ENCODE data around the gene PPAN.

PPAN gene

DNA sequence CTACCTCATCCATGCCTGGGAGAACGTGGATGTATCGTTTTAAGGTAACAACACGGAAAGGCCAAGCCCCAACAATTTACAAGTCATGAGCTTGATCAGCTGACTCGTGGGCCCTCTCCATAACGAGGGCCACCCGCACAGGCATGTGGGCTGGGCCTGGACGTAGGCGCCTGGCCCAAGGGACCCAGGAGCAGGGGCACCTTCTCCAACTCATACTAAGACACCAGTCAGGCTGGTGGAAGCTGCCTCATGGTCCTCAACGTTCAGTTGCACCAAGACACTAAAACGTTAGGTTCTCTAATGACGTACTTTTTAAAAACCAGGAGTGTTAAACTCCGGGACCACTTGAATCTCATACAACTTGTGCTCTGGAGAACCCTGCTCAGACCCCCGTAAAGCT lies 35.3 kb downstream of the PPAN start:
- DNase-seq (ENCODE audit: low spot score), result no peak

- DNase-seq (ENCODE audit: low spot score), result no peak
These were observed 35.8 kb downstream of the PPAN start for GRCh38 chr19:10141973-10142372.

DNA sequence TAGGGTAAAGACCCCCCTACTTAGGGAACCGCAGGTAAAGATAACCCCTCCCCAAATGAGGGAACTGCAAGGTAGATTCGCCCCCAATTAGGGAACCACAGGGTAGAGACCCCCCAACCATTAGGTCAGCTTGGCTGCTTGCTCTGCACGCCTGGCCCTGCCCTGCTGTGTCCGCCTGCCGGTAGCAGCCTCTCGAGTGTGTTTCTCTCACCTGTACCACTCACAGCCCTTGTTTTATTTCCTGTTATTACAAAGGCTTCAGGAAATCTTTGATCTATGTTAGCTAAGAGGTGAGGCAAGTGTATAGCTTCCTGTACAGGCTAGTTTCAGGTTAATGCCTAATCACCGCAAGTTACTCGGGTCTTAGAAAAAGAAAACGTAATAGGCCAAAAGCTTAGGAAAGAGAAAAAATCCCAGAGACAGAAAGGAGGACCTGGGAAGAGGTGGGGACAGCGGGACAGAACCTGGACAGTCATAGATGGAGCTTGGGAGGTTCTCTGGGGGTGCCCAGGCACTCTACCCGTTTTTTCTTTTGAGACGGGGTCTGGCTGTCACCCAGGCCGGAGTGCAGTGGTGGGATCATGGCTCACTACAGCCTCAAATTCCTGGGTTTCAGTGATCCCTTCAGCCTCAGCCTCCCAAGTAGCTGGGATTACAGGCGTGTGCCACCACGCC lies 36.7 kb downstream of the PPAN start:
- DNase-seq (ENCODE audit: low spot score), result no peak

- no peak for DNase-seq (ENCODE audit: low spot score)
These were observed 37.5 kb downstream of the PPAN start for GRCh38 chr19:10143681-10144080.

DNA sequence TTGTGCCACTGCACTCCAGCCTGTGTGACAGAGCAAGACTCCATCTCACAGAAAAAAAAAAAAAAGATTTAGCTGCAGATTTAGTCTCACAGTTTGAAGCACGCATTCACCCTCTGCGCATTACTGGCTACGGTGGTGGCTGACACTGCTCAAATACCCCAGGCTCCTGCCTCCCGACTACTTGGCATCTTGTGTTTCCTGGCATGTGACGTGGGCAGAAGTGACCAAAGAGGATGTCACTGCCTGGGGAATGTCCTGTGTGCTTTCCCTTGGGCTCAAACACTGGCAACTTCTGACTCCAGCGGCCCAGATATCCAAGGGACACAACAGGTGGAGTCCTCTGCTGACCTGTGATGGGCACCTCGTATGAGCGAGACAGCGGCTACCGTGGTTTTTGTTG lies 38.2 kb downstream of the PPAN start:
- DNase-seq (ENCODE audit: low spot score), result no peak

DNA sequence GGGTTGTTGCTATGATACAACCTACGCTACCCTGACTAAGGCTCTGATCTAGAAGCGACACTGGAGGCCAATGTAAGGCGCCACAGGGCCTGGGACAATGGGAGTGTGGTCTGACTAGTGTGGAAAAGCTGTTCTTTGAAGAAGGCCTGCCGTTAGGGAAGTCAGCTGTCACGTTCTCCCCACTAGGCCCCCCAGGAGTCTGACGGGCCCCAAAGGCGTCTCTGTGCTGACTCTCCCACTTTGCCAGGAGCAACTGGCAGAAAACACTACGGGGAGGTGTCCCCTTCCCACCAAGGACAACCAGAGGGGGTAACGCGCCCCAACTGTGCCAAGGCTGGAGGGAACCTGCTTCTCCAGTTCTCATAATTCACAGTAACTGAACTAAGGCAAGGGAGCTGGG lies 38.9 kb downstream of the PPAN start:
- DNase-seq (ENCODE audit: low spot score), result no peak

- DNase-seq (ENCODE audit: low spot score), result no peak
These were observed 40.0 kb downstream of the PPAN start for GRCh38 chr19:10146142-10146541.

- DNase-seq (ENCODE audit: low spot score), result no peak
These were observed 43.3 kb downstream of the PPAN start for GRCh38 chr19:10149427-10149826.

DNA sequence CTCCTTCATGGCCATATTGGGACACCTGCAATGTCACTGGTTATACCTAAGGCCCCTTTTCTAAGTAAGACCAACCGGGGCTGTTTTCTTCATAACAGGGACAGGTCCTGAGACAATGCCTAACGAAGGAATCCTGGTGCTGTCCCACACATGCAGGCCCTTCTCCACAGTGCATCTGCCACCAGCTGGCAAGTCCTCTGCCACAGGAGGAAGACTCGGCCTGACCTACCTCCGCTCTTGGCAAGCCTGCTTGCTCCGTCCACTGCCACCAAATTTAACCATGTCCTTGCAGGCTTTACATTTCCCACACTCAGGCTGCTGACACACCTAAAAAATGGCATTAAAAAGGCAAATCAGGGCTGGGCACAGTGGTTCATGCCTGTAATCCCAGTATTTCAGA lies 45.4 kb downstream of the PPAN start:
- DNase-seq (ENCODE audit: low spot score), result no peak

DNA sequence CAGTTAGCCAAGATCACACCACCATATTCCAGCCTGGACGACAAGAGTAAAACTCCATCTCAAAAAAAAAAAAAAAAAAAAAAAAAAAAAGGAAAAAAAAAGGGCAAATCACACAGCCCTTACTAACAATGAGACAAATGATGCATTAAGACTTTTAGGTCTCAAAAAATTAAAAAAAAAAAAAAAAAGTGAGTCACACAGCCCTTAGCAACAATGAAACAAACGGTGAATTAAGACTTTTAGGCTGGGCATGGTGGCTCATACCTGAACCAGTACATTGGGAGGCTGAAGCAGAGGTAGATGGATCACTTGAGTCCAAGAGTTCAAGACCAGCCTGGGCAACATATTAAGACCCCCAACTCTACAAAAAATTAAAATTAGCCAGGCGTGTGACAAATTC lies 45.9 kb downstream of the PPAN start:
- DNase-seq (ENCODE audit: low spot score), result no peak

GRCh38 chr19:10155839-10156238 lies 49.7 kb downstream of the PPAN start:
- DNase-seq (ENCODE audit: low spot score), result no peak

DNA sequence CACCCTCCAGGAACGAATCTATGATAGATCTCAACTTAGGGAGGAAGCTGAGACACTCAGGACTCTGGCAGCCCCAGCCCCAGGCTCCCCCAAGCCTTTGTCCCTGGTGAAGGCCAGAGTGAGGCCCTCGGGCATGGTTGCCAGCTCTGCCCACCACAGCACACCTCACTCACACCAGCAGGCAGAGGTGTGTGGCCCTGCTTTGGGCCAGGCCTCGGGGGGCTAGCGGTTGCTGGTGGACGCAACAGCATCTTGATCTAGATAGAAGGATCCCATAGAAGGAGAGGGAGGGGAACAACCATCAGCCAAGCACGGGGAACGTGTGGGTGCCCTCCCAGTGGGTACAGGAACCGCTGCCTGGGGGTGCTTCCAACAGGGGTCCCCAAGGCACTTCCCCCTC lies 51.9 kb downstream of the PPAN start:
- DNase-seq (ENCODE audit: low spot score), result no peak

- DNase-seq (ENCODE audit: low spot score), result no peak
These were observed 52.3 kb downstream of the PPAN start for GRCh38 chr19:10158485-10158884.

- DNase-seq (ENCODE audit: low spot score), result no peak
These were observed 53.4 kb downstream of the PPAN start for GRCh38 chr19:10159610-10160009.
